GM21423 (cell line): ENCODE data around the gene ITPKC.

Source experiments
- ATAC-seq: cut with Tn5 transposase; IDR thresholded peaks from one replicate; pipeline ENCODE4 v1.9.1; 2021; ENCODE audit warnings: mild to moderate bottlenecking, moderate library complexity; ENCODE audit not compliant: unreplicated experiment

Gene ITPKC

DNA sequence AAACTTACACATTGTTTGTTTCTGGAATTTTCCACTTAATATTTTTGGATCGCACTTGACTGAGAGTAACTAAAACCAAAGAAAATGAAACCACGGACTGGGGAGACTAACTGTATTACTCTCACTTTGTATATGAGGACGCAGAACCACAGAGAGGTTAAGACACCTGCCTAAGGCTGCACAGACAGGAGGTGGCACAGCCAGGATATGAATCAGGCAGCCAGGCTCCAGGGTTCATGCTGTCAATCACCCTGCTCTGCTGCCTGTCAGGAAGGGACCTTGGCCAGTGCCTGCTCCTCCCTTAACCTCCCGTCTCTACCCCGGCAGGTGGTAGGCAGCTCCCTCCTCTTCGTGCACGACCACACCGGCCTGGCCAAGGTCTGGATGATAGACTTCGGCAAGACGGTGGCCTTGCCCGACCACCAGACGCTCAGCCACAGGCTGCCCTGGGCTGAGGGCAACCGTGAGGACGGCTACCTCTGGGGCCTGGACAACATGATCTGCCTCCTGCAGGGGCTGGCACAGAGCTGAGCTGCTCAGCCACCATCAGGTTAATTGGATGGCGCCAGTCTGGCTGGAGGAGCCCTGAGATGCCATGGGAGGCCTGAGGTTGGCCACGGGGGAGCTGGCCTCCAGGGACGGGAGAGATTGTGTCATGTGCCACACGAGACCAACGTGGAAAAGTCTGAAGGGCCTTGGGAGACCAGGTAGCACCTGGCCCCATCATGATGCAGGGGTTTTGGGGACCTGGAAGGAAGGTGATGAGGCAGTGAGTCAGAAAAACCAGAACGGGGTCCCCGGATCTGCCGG is 22.3 kb downstream of the ITPKC start:
- no peak for ATAC-seq

- ATAC-seq: no peak
Measured at GRCh38 chr19:40739871-40740703, 23.2 kb downstream of the ITPKC start.

GRCh38 chr19:40740747-40741146 is 23.8 kb downstream of the ITPKC start:
- no peak for ATAC-seq

- ATAC-seq: no peak
Measured at GRCh38 chr19:40741527-40742390, 24.8 kb downstream of the ITPKC start.

GRCh38 chr19:40742477-40742876 is 25.6 kb downstream of the ITPKC start:
- no peak for ATAC-seq

DNA sequence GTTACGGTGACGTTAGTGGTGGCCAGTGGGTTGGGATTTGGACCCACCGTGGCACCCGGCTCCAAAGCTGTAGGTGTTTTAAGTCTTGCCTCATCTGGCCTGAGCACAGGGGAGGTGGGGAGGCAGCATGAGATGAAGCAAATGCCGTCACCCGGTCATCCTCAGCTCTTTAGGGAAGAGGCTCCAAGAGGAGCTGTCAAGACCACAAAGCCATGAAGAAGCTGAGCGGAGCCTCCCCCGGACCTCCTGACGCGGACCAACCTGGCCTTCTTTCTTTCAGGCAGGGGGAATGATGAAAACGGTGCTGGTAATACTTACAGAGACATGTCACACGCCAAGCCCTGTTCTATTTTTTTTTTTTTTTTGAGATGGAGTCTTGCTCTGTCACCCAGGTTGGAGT is 26.0 kb downstream of the ITPKC start:
- ATAC-seq: no peak

GRCh38 chr19:40743926-40744325 is 27.0 kb downstream of the ITPKC start:
- ATAC-seq: no peak

DNA sequence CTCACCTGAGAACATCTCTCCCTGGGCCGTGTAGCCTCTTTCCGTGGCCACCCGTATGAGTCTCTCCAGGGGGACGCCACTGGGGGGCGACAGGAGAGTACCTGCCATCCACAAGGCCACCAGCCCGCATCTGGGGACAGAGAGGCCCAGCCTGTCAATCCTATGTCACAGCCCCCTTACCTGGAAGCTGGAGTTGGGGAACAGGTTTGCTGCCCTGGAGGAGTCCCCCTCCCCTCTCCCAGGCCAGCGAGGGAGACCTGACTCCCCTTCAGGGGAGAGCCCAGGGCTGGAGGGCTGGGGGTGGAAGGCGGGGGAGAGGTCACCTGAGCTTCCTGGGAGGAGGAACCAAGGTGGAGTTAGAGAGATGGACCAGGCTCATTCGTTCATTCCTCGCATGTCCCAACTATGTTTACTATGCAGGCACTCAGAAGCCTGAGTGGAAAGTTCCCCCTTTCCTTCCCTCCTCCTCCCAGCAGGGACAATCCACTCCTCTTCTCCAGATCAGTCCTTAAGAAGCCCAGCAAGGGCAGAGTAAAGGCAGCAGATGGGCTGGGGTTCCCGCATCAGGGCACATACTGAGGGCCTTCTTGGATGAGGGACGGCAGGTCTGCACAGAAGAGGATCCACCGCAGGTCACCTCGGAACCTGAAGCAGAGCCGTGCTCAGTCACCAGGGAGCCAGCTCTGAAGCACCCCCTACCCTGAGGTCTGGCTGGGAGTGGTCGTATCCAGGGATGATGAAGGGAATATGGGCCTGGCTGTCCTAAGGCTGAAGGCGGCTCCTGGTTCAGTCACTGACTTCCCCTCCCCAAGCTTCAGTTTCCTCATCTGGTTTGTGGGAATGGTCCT is 27.9 kb downstream of the ITPKC start:
- no peak for ATAC-seq

DNA sequence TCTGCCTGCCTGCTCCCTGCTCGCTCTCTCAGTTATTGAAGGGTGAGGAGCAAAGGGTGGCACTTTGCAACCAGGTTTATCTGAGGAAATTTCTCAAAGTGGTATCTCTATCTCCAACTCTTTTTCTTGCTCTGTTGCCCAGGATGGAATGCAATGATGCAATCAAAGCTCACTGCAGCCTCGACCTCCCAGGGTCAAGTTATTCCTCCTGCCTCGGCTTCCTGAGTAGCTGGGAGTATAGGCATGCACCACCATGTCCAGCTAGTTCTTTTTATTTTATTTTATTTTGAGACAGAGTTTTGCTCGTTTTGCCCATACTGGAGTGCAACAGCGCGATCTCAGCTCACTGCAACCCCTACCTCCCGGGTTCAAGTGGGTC is 28.5 kb downstream of the ITPKC start:
- ATAC-seq: no peak

GRCh38 chr19:40747536-40747935 is 30.6 kb downstream of the ITPKC start:
- ATAC-seq: no peak

DNA sequence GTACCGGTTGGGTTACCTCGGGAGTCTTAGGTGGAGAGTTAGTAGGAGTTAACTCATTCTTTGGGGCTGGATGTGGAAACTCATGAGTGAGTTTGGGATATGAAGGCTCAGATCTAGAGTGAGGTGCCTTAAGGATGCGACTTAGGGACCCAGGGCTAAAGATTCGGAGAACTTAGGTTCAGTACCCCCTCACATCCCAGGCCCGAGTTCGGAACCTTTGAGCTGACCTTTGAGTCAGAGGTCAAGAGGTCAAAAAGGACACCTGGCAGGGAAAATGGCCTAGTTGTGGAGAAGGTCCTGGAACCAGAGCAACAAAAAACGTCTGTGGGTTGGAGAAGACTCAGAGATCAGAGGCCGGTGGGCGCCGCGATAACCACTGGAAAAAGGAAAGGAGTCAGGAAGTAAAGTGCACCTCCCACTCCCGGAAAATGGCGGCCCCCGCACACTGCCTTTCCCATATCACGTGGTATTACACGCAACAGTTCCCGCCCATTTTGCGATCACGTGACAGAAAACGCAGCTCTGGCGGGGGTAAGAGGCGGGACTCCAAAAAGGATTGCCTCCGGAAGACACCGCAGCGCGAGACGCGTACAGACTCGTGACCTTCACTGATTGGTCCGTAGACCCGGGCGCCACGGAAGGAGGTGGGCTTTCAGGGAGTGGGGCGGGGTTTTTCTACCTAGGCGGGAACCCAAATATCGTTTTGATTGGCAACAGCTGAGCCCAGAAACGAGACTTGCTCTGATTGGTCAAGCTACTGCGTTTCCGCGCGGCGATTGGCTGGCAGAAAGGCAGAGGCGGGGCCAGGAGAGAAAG is 33.4 kb downstream of the ITPKC start, which contains the start of gene ACTMAP:
Gene ACTMAP (minus strand): TSS at position 420 of the 816 bp plus-strand sequence. CDS start 674 bp downstream, outside the sequence.
- peak; percentile 85 for ATAC-seq

DNA sequence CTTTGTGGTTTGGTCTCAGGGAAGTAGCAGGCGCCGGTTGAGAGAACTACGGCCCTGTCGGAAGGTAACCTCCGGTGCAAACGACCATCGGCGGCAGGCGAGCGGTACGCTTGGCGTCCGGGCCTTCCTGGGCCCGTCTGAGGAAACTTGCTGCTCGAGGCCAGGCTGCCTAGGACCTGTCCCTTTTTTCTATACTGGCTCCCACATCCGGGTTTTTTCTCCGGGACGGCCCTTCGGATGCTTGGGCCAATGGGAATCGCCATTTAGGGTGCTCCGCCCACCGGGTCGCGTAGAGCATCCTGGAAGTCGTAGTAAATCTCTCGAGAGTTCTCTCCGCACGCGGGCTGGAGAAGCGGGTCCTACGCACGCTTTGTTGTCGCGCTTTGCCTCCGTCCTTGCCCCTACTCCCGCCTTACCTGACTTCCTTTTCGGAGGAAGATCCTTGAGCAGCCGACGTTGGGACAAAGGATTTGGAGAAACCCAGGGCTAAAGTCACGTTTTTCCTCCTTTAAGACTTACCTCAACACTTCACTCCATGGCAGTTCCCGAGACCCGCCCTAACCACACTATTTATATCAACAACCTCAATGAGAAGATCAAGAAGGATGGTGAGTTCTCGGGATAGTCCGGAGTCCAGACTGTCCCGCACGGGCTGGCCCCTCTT is 34.1 kb downstream of the ITPKC start, which contains the start of gene SNRPA:
Gene SNRPA (plus strand): TSS at position 330 of the 664 bp plus-strand sequence. CDS start 206 bp downstream, at position 536.
- peak; percentile 47 for ATAC-seq

GRCh38 chr19:40752257-40752781 is 35.4 kb downstream of the ITPKC start:
- ATAC-seq: no peak

DNA sequence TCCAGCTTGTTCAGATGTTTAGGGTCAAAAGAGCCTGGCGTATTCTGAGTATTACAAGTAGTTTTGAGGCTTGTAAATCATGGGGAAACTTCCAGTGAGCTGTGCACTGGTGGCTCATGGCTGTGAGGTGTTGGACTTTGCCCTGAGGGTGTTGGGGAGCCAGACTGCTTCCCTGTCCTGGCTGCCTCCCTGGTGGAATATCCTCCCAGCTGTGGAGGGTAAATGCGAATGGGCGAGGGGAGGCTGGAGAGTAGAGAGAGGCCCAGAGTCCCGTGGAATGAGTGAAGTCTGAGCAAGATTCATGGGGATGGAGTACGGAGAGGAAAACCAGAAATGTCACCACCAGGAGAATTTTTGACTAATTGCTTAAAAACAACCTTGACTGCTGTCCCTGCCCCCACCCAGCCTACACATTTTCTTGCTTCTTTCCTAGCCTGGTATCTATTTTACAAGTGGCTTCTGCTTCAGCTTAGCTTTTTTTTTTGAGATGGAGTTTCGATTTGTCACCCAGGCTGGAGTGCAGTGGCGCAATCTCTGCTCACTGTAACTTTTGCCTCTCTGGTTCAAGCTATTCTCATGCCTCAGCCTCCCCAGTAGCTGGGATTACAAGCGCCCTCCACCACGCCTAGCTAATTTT is 37.8 kb downstream of the ITPKC start:
- no peak for ATAC-seq

GRCh38 chr19:40755248-40755624 is 38.3 kb downstream of the ITPKC start:
- ATAC-seq: no peak

- ATAC-seq: no peak
Measured at GRCh38 chr19:40755791-40756190, 38.9 kb downstream of the ITPKC start.

DNA sequence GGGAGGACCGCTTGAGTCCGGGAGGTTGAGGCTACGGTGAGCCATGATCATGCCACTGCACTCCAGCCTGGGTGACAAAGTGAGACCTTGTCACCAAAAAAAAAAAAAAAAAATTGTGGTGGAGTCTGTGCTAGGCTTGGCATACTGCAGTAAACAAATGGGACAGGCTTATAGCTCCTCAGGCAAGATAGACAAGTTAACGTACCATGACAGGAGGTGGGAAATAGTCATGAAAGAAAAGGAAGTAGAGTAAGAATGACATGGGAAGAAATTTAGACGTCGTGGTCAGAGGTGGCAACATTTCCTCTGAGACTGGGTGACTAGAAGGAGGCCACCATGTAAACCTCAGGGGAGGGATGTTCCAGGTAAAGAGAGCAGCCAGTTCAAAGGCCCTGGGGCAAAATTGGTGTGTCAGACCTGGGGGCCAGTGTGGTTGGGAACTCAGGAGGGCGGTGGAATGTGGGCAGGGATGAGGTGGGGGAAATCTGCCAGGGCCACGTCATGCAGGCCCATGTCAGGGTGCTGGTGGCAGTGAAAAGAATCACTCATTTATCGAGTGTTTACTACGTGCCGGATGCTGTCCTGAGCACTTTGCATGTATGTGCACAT is 39.7 kb downstream of the ITPKC start:
- ATAC-seq: no peak
